Smooth muscle cell (in vitro differentiated cells): ENCODE data around the gene EFNB3. TPM values are rescaled to one million over a fixed set of nuclear protein-coding genes. Genes with fewer than 3 reads are reported as not detected.

ENCODE experiments used
- DNase-seq: peaks from one replicate; lab custom pipeline; 2025; ENCODE audit not compliant: unreplicated experiment; lab: John Stamatoyannopoulos, UW
- H2AFZ ChIP-seq: fragments of 200-600 bp; sonication (generic); 2 replicates; pipeline ENCODE4 v1.6.0; 2016; ENCODE audit warnings: antibody characterized with exemption, low read depth, mild to moderate bottlenecking
- H3F3A ChIP-seq: fragments of 200-600 bp; sonication (generic); 2 replicates; pipeline ENCODE4 v1.6.0; 2017; ENCODE audit warnings: antibody characterized with exemption, low read depth
- H3K27ac ChIP-seq: fragments of 200-600 bp; sonication (generic); 2 replicates; pipeline ENCODE4 v1.5.1; 2016; ENCODE audit warnings: low read depth, mild to moderate bottlenecking
- H3K27me3 ChIP-seq: fragments of 200-600 bp; sonication (generic); 2 replicates; pipeline ENCODE4 v1.6.1; 2016; ENCODE audit warnings: low read depth, mild to moderate bottlenecking
- H3K36me3 ChIP-seq: fragments of 200-600 bp; sonication (generic); 2 replicates; pipeline ENCODE4 v1.5.1; 2016; ENCODE audit warnings: low read depth
- H3K4me1 ChIP-seq: fragments of 200-600 bp; sonication (generic); 2 replicates; pipeline ENCODE4 v1.5.1; 2016; ENCODE audit warnings: low read depth
- H3K4me2 ChIP-seq: fragments of 200-600 bp; sonication (generic); 2 replicates; pipeline ENCODE4 v1.6.0; 2016; ENCODE audit warnings: mild to moderate bottlenecking
- H3K4me3 ChIP-seq: fragments of 200-600 bp; sonication (generic); 2 replicates; pipeline ENCODE4 v1.5.1; 2016; ENCODE audit warnings: mild to moderate bottlenecking
- H3K79me2 ChIP-seq: fragments of 200-600 bp; sonication (generic); 2 replicates; pipeline ENCODE4 v1.6.0; 2016; ENCODE audit warnings: low read depth, mild to moderate bottlenecking
- H3K9ac ChIP-seq: fragments of 200-600 bp; sonication (generic); 2 replicates; pipeline ENCODE4 v1.6.0; 2016; ENCODE audit warnings: low read depth
- H3K9me3 ChIP-seq: fragments of 200-600 bp; sonication (generic); replicated peaks from 2 replicates; pipeline ENCODE4 v1.5.1; 2016; ENCODE audit warnings: low read depth
- H4K20me1 ChIP-seq: fragments of 200-600 bp; sonication (generic); 2 replicates; pipeline ENCODE4 v1.6.0; 2016; ENCODE audit warnings: low read depth
- CTCF ChIP-seq: fragments of 200-600 bp; sonication (generic); IDR thresholded peaks from 2 replicates; pipeline ENCODE4 v1.5.1; 2017; ENCODE audit warnings: borderline replicate concordance, mild to moderate bottlenecking, antibody characterized with exemption; ENCODE audit not compliant: insufficient read depth, poor library complexity, severe bottlenecking
- WGBS: methylation state at CpG from one replicate; pipeline ENCODE4 v1.1.7; 2016; ENCODE audit warnings: low lambda C conversion rate; 5-methylcytosine and 5-hydroxymethylcytosine counted together
- polyA plus RNA-seq: library from polyadenylated mRNA; unstranded; fragments of >200 nt; fragmentation: Nextera tagmentation; extraction: Ambion mirVana; gene quantifications from 2 replicates; pipeline ENCODE4 v1.2.1, GENCODE V29; 2016
- total RNA-seq: library from RNA; depleted of rRNA; stranded (reverse); fragments of >200 nt; gene quantifications from 2 replicates; pipeline ENCODE4 v1.2.3, GENCODE V29; 2014

EFNB3 gene
- total and polyA plus RNA-seq, 2 experiments from 2014 or later: 4.8 to 6.7 TPM

- H4K20me1 ChIP-seq: peaks cover 5% of the 10 kb centered on the region
- peak within 1 kb of the TSS; percentile 93 for H2AFZ ChIP-seq
- H3K9me3 ChIP-seq: no peaks in the 10 kb centered on the region
- H3F3A ChIP-seq: peaks cover 19% of the 10 kb centered on the region
- no peaks in the 10 kb centered on the region for H3K27me3 ChIP-seq
- peak within 1 kb of the TSS; percentile 91 for H3K4me3 ChIP-seq
- H3K36me3 ChIP-seq: no peaks in the 10 kb centered on the region
- H3K4me1 ChIP-seq: peaks cover 23% of the 10 kb centered on the region
- peak; percentile 99 for TF ChIP-seq CTCF
- peak within 1 kb of the TSS; percentile 95 for H3K4me2 ChIP-seq
- H3K9ac ChIP-seq: peak within 1 kb of the TSS; percentile 98
- WGBS: under 1% methylated on average over 51 of the region's 51 CpGs
- peak; percentile 91 for DNase-seq
- H3K79me2 ChIP-seq: peaks cover 28% of the 10 kb centered on the region
- peak within 1 kb of the TSS; percentile 98 for H3K27ac ChIP-seq
These were observed 16.8 kb upstream of the EFNB3 start, which contains the start of gene WRAP53 for GRCh38 chr17:7687908-7688807. WRAP53 (plus strand) TSS chr17:7688477; CDS start chr17:7688649, 172 bp downstream.

DNA sequence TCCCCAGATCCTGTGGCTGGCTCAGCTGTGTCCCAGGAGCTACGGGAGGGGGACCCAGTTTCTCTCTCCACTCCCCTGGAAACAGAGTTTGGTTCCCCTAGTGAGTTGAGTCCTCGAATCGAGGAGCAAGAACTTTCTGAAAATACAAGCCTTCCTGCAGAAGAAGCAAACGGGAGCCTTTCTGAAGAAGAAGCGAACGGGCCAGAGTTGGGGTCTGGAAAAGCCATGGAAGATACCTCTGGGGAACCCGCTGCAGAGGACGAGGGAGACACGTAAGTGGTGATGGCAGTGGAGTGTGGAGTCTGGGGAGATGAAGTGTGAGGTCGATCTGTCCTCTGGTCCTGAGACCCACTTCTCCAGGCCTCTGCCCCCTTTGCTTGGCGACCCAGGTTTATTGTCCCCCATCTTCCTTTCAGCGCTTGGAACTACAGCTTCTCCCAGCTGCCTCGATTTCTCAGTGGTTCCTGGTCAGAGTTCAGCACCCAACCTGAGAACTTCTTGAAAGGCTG lies 16.1 kb upstream of the EFNB3 start:
- Histone ChIP-seq H3K79me2 (peaks cover 21% of the 10 kb centered on the region), H3K4me2 (peak overlapping the region; percentile 95), H3K9me3 (no peaks in the 10 kb centered on the region), H3K27ac (peak overlapping the region; percentile 77), H3K27me3 (no peaks in the 10 kb centered on the region), H2AFZ (peak overlapping the region; percentile 93), H3K36me3 (no peaks in the 10 kb centered on the region), H3K9ac (peak overlapping the region; percentile 84), H3K4me3 (peak overlapping the region; percentile 91), H4K20me1 (peaks cover under 1% of the 10 kb centered on the region), H3F3A (peaks cover 19% of the 10 kb centered on the region), H3K4me1 (peaks cover 23% of the 10 kb centered on the region)
- DNase-seq: no peak
- 27% methylated on average over 13 of the region's 13 CpGs for WGBS
- no peak for TF ChIP-seq CTCF

DNA sequence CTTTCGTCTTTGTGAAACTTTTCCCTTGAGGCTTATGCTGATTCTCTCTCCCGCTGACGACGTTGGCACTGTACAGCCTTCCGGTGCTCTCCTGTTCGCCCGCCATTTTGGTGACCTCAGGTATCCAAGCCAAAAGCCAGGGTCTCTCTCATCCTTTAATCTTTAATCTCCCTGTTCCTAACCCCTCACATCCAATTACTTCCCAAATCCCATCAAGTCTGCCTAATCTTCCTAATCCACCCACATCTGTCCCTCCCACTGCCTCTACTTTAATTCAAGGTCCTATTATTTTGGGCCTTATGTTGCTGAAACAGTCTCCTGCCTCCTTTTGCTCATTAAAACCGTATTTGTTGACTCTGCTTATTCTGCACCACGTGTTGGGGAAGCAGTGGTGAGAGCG lies 9.4 kb upstream of the EFNB3 start:
- Histone ChIP-seq H3K79me2 (no peaks in the 10 kb centered on the region), H3K4me2 (no peak overlapping the region), H3K36me3 (no peaks in the 10 kb centered on the region), H2AFZ (no peak overlapping the region), H3K4me3 (no peak overlapping the region), H3K9me3 (no peaks in the 10 kb centered on the region), H3K27me3 (no peaks in the 10 kb centered on the region), H4K20me1 (no peaks in the 10 kb centered on the region), H3K27ac (no peak overlapping the region), H3K9ac (no peak overlapping the region), H3F3A (no peaks in the 10 kb centered on the region), H3K4me1 (no peaks in the 10 kb centered on the region)
- TF ChIP-seq CTCF: no peak
- no peak for DNase-seq
- 98% methylated on average over 10 of the region's 10 CpGs for WGBS
